Hepatocyte (in vitro differentiated cells): ENCODE measurements around the gene COL4A1. TPM values are rescaled to one million over a fixed set of nuclear protein-coding genes. Genes with fewer than 3 reads are reported as not detected.

ENCODE experiments used
- DNase-seq: peaks from one replicate; pipeline ENCODE4 v3.0.0-alpha.2; 2016; ENCODE audit warnings: low spot score
- H2AFZ ChIP-seq: fragments of 200-600 bp; sonication (generic); 2 replicates; pipeline ENCODE4 v1.6.0; 2016; ENCODE audit warnings: antibody characterized with exemption, mild to moderate bottlenecking
- H3K27ac ChIP-seq: fragments of 200-600 bp; sonication (generic); 2 replicates; pipeline ENCODE4 v1.5.1; 2016; ENCODE audit warnings: mild to moderate bottlenecking
- H3K27me3 ChIP-seq: fragments of 200-600 bp; sonication (generic); 2 replicates; pipeline ENCODE4 v1.6.1; 2016
- H3K36me3 ChIP-seq: fragments of 200-600 bp; sonication (generic); replicated peaks from 2 replicates; pipeline ENCODE4 v1.5.1; 2016; ENCODE audit warnings: low read depth; ENCODE audit not compliant: insufficient read depth
- H3K4me1 ChIP-seq: fragments of 200-600 bp; sonication (generic); 2 replicates; pipeline ENCODE4 v1.5.1; 2016; ENCODE audit warnings: mild to moderate bottlenecking, moderate library complexity; ENCODE audit not compliant: insufficient read depth
- H3K4me2 ChIP-seq: fragments of 200-600 bp; sonication (generic); 2 replicates; pipeline ENCODE4 v1.6.0; 2016
- H3K4me3 ChIP-seq: fragments of 200-600 bp; sonication (generic); 2 replicates; pipeline ENCODE4 v1.5.1; 2016; ENCODE audit warnings: mild to moderate bottlenecking
- H3K79me2 ChIP-seq: fragments of 200-600 bp; sonication (generic); 2 replicates; pipeline ENCODE4 v1.6.0; 2017; ENCODE audit warnings: mild to moderate bottlenecking
- H3K9me2 ChIP-seq: fragments of 200-600 bp; sonication (generic); replicated peaks from 2 replicates; pipeline ENCODE4 v1.6.0; 2017; ENCODE audit warnings: mild to moderate bottlenecking; ENCODE audit not compliant: insufficient read depth
- H3K9me3 ChIP-seq: fragments of 200-600 bp; sonication (generic); 2 replicates; pipeline ENCODE4 v1.5.1; 2016; ENCODE audit warnings: low read depth, mild to moderate bottlenecking
- H4K20me1 ChIP-seq: fragments of 200-600 bp; sonication (generic); 2 replicates; pipeline ENCODE4 v1.6.0; 2016; ENCODE audit warnings: mild to moderate bottlenecking; ENCODE audit not compliant: insufficient read depth, poor library complexity, severe bottlenecking
- EZH2 ChIP-seq: fragments of 200-600 bp; sonication (generic); IDR thresholded peaks from 2 replicates; pipeline ENCODE4 v1.6.1; 2016; ENCODE audit warnings: antibody characterized with exemption, mild to moderate bottlenecking, borderline replicate concordance
- EZH2phosphoT487 ChIP-seq: fragments of 200-600 bp; sonication (generic); IDR thresholded peaks from one replicate; pipeline ENCODE4 v1.6.1; 2018; ENCODE audit warnings: antibody characterized with exemption, mild to moderate bottlenecking, low read depth, moderate library complexity; ENCODE audit not compliant: unreplicated experiment, severe bottlenecking
- WGBS: methylation state at CpG from one replicate; pipeline ENCODE4 v1.1.6; 2016; ENCODE audit warnings: low lambda C conversion rate; ENCODE audit errors: missing lambda C conversion rate; 5-methylcytosine and 5-hydroxymethylcytosine counted together
- polyA plus RNA-seq: library from polyadenylated mRNA; unstranded; fragments of >200 nt; fragmentation: Nextera tagmentation; extraction: Ambion mirVana; gene quantifications from 2 replicates; pipeline ENCODE4 v1.2.1, GENCODE V29; 2016
- total RNA-seq: library from RNA; depleted of rRNA; stranded (reverse); fragments of >200 nt; gene quantifications from 2 replicates; pipeline ENCODE4 v1.2.3, GENCODE V29; 2014
- TF ChIP-seq, protein P1 (sequence below): fragments of 200-600 bp; sonication (generic); IDR thresholded peaks from 2 replicates; pipeline ENCODE4 v1.5.1; 2016; ENCODE audit warnings: antibody characterized with exemption, mild to moderate bottlenecking; ENCODE audit not compliant: poor library complexity

Gene COL4A1
- total and polyA plus RNA-seq, 2 experiments from 2014 or later: 138 to 269 TPM

DNA sequence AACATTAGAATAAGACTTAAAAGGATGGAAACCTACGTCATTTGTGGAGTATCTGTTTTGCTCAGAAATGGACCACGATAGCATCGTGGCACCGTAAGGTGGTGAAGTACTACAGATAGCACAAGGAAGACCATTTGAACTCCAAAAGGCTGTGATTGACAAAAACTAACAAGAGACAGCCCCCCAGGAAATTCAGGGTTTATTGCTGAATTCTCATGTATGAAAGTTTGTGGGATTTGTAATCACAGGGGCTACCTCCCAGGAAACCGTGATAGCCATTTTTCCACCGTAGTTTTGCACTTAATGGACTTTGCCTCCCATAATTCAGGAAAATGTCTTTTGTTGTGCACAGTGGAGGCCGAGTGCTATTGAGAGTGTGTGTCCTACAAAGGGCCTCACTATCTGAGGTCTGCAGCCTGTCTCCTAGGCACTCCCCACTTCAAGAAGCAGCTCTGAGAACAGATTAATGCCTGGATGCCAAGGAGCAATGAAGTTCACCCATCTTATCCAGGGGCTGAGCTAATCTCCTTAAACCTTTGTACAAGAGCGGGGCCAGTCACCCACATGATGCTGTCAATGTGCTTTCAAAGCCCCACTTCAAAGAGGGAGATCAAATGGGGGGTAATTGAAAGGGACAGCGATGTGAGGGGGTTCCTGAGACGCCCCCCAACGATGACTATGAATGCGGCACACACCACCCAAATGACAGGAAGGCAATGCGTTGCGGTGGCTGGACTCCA, 182.6 kb downstream of the COL4A1 start:
- H3K79me2 ChIP-seq: no peaks in the 10 kb centered on the region
- no peaks in the 10 kb centered on the region for H3K9me3 ChIP-seq
- no peak for DNase-seq
- TF ChIP-seq EZH2phosphoT487: no peak
- no peak for TF ChIP-seq EZH2
- TF ChIP-seq, protein P1, sequence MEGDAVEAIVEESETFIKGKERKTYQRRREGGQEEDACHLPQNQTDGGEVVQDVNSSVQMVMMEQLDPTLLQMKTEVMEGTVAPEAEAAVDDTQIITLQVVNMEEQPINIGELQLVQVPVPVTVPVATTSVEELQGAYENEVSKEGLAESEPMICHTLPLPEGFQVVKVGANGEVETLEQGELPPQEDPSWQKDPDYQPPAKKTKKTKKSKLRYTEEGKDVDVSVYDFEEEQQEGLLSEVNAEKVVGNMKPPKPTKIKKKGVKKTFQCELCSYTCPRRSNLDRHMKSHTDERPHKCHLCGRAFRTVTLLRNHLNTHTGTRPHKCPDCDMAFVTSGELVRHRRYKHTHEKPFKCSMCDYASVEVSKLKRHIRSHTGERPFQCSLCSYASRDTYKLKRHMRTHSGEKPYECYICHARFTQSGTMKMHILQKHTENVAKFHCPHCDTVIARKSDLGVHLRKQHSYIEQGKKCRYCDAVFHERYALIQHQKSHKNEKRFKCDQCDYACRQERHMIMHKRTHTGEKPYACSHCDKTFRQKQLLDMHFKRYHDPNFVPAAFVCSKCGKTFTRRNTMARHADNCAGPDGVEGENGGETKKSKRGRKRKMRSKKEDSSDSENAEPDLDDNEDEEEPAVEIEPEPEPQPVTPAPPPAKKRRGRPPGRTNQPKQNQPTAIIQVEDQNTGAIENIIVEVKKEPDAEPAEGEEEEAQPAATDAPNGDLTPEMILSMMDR: no peak
- H3K4me3 ChIP-seq: no peak overlapping the region
- no peaks in the 10 kb centered on the region for H3K36me3 ChIP-seq
- H3K27ac ChIP-seq: no peak overlapping the region
- H3K9me2 ChIP-seq: no peaks in the 10 kb centered on the region
- H3K27me3 ChIP-seq: peaks cover 13% of the 10 kb centered on the region
- no peaks in the 10 kb centered on the region for H4K20me1 ChIP-seq
- no peak overlapping the region for H3K4me2 ChIP-seq
- H3K4me1 ChIP-seq: peaks cover 7% of the 10 kb centered on the region
- 88% methylated on average over 14 of the region's 14 CpGs for WGBS
- no peak overlapping the region for H2AFZ ChIP-seq

DNA sequence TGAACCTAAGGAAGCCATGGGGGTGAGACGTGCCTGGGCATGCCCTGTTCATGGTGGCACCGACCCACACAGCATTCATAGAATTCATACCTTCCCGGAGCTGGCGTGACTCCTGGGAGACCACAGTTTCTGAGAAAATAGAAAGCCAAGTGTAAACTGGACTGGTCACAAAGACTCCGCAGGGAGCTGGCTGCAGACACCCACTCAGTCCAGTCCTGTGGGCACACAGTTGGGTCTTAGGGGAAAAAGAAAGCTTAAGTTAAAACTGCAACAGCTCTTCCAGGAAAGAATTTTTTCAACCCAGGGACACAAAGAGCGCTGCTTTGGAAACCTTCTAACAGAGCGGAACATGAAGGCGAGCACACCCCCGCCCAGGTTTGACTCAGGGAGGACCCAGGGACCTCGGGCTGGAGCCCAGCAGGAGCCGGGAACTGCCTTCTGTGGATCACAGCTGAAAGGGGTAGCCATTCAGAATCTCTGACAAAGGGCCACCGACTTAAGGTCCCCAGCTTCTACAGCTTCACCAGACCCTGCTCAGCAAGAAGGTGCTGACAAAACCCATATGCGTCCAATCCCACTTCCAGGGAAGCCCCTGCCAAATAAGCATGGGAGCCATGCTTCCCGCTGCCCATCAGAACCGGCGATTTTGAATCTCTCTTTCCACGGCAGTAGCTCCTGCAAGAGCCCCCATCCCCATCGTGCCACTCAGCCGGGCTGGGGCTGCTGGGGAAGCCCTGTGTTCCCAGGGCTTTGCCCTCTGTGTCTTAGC, 183.7 kb downstream of the COL4A1 start:
- Histone ChIP-seq H3K27ac (no peak overlapping the region), H3K27me3 (peaks cover 13% of the 10 kb centered on the region), H3K36me3 (no peaks in the 10 kb centered on the region), H4K20me1 (no peaks in the 10 kb centered on the region), H3K4me2 (no peak overlapping the region), H3K79me2 (no peaks in the 10 kb centered on the region), H3K9me3 (no peaks in the 10 kb centered on the region), H2AFZ (no peak overlapping the region), H3K4me1 (peaks cover 7% of the 10 kb centered on the region), H3K9me2 (no peaks in the 10 kb centered on the region), H3K4me3 (no peak overlapping the region)
- no peak for DNase-seq
- no peak for TF ChIP-seq EZH2phosphoT487
- WGBS: 91% methylated on average over 19 of the region's 19 CpGs

DNA sequence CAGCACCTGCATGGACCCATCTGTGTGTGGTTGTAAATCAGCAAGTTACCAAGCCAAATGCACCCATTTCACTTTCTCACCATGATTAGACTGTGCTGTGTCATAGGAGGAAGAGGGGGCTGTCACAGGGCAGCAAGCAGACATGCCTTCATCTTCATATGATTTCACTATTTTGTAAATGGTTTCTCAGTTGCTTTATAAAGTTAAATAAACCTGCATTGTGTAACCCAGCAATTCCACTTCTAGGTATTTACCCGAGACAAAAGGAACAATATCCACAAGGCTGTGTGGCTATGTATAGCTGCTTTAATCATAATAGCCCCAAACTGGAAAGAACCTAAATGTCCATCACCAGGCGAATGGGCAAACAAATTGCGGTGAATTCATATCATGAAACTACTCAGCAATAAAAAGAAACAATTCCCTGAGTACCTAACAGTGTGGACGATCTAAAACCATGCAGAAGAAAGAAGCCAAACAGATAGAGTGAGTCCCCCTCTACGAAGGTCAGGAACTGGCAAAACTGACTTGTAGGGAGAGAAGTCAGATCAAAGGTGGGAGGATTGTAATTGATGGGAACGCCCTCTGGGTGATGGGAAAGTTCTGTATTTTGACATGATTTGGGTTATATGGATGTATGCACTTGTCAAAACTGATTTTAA, 185.4 kb downstream of the COL4A1 start:
- H3K79me2 ChIP-seq: no peaks in the 10 kb centered on the region
- H4K20me1 ChIP-seq: no peaks in the 10 kb centered on the region
- TF ChIP-seq, protein P1: no peak
- TF ChIP-seq EZH2phosphoT487: no peak
- TF ChIP-seq EZH2: no peak
- H3K9me3 ChIP-seq: no peaks in the 10 kb centered on the region
- H3K36me3 ChIP-seq: no peaks in the 10 kb centered on the region
- no peak overlapping the region for H3K4me2 ChIP-seq
- DNase-seq: no peak
- H2AFZ ChIP-seq: no peak overlapping the region
- H3K4me1 ChIP-seq: peaks cover 2% of the 10 kb centered on the region
- WGBS: 87% methylated on average over 6 of the region's 6 CpGs
- peaks cover 13% of the 10 kb centered on the region for H3K27me3 ChIP-seq
- no peak overlapping the region for H3K27ac ChIP-seq
- no peak overlapping the region for H3K4me3 ChIP-seq
- H3K9me2 ChIP-seq: no peaks in the 10 kb centered on the region
